GM23338 (cell line): ENCODE results near the gene PIGR.

ENCODE experiments used
- EZH2 ChIP-seq: fragments of 200-600 bp; sonication (generic); IDR thresholded peaks from one replicate; pipeline ENCODE4 v1.8.0; 2017; ENCODE audit warnings: antibody characterized with exemption, mild to moderate bottlenecking, low read depth; ENCODE audit not compliant: unreplicated experiment
- EZH2phosphoT487 ChIP-seq: fragments of 200-600 bp; sonication (generic); IDR thresholded peaks from one replicate; pipeline ENCODE4 v1.8.1; 2018; ENCODE audit warnings: antibody characterized with exemption; ENCODE audit not compliant: unreplicated experiment
- JUNB ChIP-seq: IDR thresholded peaks from one replicate; pipeline ENCODE4 v1.6.1; 2016; ENCODE audit warnings: antibody characterized with exemption; ENCODE audit not compliant: unreplicated experiment
- POLR2AphosphoS5 ChIP-seq: IDR thresholded peaks from 2 replicates; pipeline ENCODE4 v1.6.1; 2016; ENCODE audit warnings: antibody characterized with exemption, low read depth
- TF ChIP-seq, protein P1 (sequence below), 2 experiments: fragments of 200-600 bp in 1 of 2; sonication (generic) in 1 of 2; conservative IDR thresholded peaks; 2 replicates each; pipeline versions ENCODE4 v1.5.1 to v1.6.1; 2016 to 2017; ENCODE audit warnings: antibody characterized with exemption in 2 of 2, low read depth in 2 of 2, mild to moderate bottlenecking in 2 of 2, moderate library complexity in 1 of 2
- TF ChIP-seq, protein P2 (sequence below): IDR thresholded peaks from one replicate; pipeline ENCODE4 v1.6.1; 2018; ENCODE audit warnings: antibody characterized with exemption; ENCODE audit not compliant: unreplicated experiment
- TF ChIP-seq, protein P3 (sequence below): IDR thresholded peaks from 2 replicates; pipeline ENCODE4 v1.6.1; 2016; ENCODE audit warnings: antibody characterized with exemption

DNA sequence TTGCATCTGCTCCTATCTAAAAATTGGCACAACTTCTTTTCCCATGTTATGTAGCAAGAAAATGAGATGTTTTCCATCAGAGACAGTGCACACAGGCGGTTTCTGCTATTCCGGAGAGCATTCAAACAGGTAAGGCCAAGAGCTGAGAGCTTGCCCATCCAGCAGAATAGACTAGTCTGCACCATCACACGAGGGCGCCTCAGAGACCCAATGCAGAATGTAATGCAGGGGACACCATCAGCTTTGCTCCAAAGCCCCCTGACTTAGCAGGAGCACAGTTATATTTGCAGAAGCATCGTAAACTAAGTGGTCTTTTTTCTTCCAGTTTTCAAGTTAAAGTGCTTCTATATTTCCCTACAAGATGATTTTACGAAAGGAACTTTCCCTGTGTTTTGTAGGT lies 44.3 kb downstream of the PIGR start:
- TF ChIP-seq, protein P1, sequence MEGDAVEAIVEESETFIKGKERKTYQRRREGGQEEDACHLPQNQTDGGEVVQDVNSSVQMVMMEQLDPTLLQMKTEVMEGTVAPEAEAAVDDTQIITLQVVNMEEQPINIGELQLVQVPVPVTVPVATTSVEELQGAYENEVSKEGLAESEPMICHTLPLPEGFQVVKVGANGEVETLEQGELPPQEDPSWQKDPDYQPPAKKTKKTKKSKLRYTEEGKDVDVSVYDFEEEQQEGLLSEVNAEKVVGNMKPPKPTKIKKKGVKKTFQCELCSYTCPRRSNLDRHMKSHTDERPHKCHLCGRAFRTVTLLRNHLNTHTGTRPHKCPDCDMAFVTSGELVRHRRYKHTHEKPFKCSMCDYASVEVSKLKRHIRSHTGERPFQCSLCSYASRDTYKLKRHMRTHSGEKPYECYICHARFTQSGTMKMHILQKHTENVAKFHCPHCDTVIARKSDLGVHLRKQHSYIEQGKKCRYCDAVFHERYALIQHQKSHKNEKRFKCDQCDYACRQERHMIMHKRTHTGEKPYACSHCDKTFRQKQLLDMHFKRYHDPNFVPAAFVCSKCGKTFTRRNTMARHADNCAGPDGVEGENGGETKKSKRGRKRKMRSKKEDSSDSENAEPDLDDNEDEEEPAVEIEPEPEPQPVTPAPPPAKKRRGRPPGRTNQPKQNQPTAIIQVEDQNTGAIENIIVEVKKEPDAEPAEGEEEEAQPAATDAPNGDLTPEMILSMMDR (conservative IDR thresholded peaks at IDR 0.05; ENCODE audit: low read depth in 2 of 2), result peak in 1 of 2 experiments; percentile 25; a peak in 2 of 4 replicates
- TF ChIP-seq EZH2 (no peak), POLR2AphosphoS5 (no peak), EZH2phosphoT487 (no peak), JUNB (no peak)
- TF ChIP-seq, protein P2, sequence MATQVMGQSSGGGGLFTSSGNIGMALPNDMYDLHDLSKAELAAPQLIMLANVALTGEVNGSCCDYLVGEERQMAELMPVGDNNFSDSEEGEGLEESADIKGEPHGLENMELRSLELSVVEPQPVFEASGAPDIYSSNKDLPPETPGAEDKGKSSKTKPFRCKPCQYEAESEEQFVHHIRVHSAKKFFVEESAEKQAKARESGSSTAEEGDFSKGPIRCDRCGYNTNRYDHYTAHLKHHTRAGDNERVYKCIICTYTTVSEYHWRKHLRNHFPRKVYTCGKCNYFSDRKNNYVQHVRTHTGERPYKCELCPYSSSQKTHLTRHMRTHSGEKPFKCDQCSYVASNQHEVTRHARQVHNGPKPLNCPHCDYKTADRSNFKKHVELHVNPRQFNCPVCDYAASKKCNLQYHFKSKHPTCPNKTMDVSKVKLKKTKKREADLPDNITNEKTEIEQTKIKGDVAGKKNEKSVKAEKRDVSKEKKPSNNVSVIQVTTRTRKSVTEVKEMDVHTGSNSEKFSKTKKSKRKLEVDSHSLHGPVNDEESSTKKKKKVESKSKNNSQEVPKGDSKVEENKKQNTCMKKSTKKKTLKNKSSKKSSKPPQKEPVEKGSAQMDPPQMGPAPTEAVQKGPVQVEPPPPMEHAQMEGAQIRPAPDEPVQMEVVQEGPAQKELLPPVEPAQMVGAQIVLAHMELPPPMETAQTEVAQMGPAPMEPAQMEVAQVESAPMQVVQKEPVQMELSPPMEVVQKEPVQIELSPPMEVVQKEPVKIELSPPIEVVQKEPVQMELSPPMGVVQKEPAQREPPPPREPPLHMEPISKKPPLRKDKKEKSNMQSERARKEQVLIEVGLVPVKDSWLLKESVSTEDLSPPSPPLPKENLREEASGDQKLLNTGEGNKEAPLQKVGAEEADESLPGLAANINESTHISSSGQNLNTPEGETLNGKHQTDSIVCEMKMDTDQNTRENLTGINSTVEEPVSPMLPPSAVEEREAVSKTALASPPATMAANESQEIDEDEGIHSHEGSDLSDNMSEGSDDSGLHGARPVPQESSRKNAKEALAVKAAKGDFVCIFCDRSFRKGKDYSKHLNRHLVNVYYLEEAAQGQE, result no peak
- TF ChIP-seq, protein P3, sequence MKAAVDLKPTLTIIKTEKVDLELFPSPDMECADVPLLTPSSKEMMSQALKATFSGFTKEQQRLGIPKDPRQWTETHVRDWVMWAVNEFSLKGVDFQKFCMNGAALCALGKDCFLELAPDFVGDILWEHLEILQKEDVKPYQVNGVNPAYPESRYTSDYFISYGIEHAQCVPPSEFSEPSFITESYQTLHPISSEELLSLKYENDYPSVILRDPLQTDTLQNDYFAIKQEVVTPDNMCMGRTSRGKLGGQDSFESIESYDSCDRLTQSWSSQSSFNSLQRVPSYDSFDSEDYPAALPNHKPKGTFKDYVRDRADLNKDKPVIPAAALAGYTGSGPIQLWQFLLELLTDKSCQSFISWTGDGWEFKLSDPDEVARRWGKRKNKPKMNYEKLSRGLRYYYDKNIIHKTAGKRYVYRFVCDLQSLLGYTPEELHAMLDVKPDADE, result no peak
